Ramos (cell line): ENCODE results near the gene RASEF.
"Not testable (repeated sequence)": the region's sequence is repeated elsewhere in the genome, so short reads cannot be mapped to it uniquely, and the experiment has no call there.

Source experiments
- in situ Hi-C: fragments of 300-500 bp; cut with MboI; formaldehyde crosslinking; loops from one replicate; pipeline ENCODE4 v1.14.3; 2022; ENCODE audit warnings: low sequenced_read_pairs; ENCODE audit not compliant: unreplicated experiment

The RASEF gene

DNA sequence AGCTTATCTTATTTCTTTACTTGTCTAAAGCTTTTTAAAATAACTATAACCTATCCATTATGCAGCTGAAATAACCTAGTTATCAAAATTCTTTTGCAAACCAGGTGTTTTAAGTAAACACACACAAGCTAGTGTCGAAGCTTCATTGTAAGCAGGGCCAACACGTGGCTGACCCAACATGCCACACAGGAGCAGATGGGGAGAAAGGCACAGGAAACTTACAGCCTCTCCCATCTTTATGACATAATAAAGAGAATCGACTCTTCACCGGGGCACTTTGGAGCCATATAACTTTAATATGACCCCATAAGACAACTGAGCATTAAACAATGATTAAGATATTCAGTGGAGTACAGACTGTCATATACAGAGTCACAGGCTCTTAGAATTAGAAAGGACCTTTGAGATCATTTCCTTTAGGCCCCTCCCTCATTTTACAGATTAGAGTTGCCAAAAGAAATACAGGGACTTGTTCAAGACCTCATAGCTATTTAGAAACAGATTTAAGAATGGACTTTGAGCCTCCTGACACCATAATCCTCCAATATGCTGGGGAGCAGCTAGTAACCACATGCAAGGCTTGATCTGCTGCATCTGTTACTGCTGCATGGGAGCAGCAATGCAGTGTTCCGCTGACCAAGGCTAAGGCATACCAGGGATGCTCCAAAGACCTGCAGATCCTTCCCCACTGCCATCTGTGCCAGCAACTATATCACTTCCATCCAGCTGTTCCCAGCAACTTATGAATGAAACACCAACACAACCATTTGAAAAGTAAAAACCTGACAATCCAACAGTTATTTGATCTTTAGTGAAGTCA, 75.4 kb downstream of the RASEF start:
- in situ Hi-C loops, result no loop called here

DNA sequence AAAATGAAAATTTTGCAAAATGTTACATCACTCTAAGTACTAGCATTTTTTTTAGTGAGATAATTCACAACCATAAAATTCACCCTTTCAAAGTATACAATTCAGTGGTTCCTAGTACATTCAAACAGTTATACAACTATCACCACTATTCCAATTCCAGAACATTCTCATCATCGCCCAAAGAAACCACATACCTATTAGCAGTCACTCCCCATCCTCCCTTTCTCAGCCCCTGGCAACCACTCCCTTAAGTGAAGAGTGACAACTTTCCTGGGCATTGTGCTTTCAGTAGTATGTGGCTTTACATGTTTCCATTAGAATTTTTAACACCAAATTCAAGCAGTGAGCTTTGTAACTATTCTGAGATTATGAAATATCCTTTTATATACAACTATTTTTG, 81.4 kb downstream of the RASEF start:
- in situ Hi-C loops, result no loop called here

DNA sequence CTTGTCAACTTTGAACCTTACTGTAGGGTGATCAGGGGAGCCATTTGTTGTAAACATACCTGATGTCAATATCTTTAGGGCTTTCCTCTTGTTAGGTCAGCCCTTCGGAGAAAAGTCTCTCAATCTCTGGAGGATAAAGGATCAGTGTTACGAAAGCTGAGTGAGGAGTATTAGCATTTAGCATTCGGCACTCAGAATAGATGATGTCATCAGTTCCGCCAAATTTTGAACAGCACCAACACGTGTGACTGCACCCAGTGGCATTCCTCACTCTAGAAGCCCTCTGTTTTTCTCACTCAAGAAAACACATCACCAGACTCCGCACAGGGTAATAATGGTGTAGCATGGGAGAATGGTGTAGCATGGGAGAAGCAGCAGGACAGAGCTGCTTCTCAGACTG, 87.8 kb downstream of the RASEF start:
- in situ Hi-C loops, result no loop called here

DNA sequence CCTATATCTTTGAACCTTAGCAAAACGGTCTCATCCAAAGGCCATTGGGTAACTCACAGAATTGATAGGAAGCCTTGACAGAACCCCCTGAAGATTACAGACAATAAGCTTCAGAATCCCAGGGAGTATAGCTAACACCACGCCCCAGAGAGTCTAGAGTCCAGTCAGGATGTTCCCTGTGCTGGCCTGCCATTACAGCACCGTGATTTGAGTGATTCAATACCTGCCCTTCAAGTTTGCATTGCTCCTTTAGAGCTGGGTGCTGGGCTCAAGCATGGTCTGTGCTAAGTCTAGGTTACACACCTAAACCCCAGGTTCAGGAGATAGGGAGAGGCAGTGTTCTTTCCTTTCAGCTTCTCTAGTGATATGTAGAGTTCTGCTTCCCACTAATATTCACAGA, 90.5 kb downstream of the RASEF start:
- in situ Hi-C loops, result no loop called here

DNA sequence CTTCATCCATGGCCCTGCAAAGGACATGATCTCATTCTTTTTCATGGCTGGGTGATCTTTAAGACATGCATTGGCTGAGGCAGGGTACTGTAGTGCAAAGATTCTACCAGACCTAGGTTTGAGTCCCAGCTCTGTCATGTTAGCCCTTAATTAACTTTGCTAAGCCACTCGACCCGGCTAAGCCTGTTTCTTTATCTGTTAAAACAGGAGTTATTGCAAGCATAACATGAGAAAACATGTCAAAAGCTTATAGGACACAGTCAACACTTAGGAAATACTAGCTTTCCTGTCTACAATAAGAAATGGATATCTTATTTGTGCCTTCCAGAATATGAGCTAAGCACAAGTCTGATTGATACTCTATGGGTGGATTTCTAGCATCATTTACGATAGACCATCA, 92.6 kb downstream of the RASEF start:
- in situ Hi-C loops, result no loop called here

DNA sequence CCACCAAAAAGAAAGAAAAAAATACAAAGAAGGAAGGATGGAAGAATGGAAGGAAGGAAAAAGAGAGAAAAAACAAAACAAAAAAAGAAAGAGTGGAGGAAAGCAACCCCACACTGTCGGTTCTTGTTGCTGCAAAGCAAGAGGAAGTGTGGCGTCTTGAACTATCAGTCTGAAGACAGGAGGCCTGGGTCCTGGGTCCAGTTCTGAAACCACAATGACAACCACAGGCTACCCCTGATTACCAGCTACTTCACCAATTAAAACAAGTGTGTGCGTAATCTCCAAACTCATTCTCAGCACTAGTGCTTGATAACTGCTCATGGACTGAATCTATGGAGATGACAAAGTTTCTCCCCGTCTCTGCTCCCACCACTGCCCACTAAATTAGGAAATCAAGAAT, 93.7 kb downstream of the RASEF start:
- in situ Hi-C loops, result no loop called here

DNA sequence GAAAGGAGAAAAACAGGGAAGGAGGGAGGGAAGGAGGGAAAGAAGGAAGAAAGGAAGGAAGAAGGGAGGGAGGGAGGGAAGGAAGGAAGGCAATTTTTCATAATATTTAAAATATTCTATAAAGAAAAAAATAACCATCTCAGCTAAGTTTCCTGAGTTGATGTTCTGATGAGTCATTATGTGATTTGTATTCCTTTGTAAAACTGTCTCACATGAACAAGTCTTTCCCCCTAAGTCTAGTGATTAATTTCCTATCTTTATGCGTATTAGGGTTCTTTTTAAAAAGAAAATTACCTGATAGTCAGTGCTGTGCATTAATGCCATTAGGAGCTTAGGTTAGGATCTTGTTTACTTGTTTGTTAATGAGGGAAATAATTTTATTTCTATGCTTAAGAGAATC, 94.1 kb downstream of the RASEF start:
- in situ Hi-C loops, result no loop called here

DNA sequence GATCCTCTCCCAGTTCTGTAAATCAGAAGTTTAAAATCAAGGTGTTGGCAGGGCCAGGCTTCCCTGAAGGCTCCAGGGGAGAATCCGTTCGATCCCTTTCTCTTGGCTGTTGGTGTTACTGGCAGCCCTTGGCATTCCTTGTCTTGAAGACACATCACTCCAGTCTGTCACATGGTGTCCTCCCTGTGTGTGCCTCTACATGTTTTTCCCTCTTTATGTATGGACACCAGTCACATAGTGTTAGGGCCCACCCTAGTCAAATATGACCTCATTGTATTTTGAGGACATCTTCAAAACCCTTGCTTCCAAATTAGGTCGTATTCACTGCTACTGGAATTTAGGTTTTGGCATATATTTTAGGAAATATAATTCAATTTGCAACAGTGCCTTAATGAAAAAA, 94.6 kb downstream of the RASEF start:
- in situ Hi-C loops, result no loop called here

DNA sequence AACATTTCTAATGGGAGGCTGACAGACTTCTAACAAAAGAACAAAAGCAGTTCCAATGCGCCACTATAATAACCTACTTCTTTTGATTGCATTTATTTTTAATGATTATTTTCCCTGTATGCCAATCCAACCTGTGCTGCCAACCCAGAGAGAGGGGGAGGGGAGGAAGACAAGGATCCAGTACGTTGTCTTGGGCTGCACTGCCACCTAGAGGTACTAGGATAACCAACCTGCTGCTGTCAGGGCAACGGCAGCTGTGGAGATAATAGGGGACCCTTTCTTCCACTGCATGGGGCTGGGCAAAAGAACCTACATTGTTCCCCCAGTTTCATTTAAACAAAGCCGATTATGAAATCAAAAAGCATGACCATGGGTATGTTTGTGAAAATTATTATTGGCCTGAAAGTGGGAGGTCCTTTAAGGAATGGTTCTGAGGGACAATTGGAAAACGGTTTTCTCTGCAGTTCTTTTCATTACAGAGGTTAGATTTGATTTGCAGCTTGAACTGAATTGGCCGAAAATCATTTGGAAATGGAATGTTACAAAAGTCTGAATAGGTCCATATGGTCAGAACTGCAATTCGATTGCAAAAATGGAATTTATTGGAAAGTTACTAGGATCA, 101.3 kb downstream of the RASEF start:
- in situ Hi-C loops, result no loop called here

DNA sequence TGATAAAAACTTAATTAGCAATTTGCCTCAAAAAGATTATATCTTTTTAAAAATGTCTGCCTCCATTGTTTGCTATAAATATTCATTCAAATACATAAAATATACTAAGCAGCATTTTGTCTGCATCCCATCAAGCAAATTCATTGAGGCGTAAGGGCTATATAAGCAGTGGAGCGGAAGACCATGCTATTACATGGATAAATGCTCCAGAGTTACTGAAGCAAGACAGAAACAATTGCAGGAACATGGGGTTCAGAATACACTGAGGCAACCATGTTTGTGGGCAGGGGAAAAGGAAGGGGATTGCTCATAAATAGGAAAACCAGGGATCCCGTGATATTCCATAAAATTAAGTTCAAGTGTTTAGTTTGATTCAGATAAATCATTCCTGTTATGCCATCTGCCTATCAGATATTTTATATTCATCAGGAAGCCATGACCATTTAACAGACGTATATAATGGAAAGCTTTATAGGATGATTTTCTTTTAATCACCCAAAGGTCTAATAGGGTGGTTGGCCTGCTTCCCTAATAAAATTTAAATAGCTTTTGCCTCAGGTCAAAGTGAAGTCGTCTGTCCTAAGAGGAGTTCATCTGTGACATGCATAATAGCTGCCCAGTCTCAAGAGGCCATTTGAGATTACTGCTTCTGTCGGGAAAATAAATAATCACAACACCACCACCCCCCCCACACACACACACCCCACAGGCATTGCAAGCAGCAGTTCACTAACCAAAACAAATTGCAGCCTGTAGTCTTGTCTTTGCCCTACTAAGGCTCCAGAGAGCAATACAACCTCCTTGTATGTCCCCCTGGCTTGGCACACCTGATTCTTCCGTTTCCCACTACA, 105.2 kb downstream of the RASEF start:
- in situ Hi-C loops, result no loop called here

DNA sequence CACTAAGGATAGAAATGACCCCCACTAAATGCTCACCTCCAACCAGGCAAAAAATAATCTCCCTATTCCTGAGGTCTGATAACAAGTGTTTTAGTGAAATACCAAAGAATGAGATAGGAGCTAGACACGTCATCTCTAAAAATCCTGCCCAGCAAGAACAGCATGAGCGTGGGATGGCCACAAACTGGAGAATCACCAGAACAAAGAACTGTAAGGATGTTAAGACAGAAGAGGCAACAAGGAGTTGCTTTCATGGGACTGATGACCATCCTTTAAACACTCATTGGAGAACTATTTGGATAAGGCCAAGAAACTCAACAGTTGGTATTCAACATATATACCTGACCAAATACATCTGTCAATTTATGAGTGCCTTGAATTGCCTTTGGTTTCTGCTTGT, 113.7 kb downstream of the RASEF start:
- in situ Hi-C loops, result no loop called here

DNA sequence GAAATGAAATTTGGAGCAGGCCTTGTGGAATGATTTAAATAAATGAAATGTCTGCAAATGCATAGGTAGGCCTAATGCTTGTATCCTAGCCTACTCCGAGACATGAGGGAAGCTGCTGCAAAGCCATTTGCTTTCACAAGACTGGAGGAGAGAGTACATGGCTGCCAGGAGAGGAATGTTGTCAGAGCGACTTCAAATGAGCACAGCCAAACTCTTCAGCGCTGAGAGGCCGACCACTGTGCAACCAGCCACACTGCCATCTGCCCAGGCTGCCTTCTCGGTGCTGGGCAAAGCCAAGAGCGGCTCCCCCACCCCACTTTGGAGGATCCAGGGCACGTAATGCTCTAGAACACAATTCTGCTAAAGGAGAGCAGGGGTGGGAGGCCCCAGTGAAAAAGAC, 122.6 kb downstream of the RASEF start:
- in situ Hi-C loops, result no loop called here

DNA sequence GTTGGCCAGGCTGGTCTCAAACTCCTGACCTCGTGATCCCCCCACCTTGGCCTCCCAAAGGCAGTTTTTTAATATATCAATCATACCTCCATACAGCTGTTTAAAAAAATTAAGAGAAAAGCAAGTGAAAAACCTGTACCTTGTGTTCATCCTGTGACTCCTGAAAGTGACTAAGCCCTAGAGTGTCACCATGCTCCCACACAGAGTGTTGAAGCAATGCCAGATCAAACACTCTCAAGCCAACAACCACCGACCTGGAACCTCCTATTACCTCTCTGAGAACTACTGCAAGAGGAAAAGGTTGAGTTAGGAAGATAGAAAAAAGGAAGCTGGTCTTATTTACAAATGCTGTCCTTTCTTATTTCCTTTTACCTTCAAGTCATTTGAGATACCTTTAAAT, 123.5 kb downstream of the RASEF start:
- in situ Hi-C loops, result no loop called here

DNA sequence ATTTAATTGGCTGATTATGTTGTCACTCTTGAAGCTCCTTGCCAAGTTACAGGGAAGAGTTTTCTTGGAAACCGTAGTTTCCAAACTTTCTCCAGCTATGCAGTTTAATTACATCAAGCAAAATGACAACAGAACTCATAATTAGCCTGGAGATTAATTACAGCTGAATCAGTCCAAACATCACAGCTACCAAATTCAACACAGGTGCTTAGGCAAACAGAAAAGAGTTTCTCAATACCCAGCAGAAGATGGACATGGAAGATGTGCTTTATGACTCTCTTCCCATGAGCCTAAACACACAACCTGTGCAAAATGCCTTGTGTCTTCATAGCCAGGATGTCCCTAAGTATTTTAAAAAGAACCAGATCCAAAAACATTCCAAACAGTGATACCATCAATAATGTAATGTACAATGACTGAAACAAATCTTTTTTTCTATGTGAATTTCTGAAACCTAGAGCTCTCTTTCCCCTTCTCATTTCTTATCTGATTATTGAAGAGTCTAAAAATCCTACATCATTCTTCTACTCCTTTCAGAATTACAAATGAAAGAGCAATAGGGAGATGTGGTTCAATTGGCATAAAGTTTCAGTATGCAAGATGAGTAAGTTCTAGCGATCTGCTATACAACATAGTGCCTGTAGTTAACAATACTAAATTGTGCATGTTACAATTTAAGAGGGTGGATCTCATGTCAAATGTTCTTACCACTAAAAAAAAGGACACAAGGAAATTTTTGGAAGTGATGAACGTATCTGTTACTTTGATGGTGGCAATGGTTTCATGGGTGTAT, 124.3 kb downstream of the RASEF start:
- in situ Hi-C loops, result no loop called here

DNA sequence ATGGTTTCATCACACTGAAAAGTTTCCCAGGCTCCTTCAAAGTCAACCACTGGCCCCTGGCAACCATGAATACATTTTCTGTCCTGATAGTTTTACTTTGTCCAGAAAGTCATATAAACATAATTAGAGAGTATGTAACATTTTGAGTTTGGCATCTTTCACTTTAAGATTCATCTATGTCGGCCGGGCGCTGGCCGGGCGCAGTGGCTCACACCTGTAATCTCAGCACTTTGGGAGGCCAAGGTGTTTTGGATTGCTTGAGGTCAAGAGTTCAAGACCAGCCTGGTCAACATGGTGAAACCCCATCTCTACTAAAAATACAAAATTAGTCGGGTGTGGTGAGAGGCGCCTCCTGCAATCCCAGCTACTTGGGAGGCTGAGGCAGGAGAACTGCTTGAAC, 126.4 kb downstream of the RASEF start:
- in situ Hi-C loops, result not testable (repeated sequence)

DNA sequence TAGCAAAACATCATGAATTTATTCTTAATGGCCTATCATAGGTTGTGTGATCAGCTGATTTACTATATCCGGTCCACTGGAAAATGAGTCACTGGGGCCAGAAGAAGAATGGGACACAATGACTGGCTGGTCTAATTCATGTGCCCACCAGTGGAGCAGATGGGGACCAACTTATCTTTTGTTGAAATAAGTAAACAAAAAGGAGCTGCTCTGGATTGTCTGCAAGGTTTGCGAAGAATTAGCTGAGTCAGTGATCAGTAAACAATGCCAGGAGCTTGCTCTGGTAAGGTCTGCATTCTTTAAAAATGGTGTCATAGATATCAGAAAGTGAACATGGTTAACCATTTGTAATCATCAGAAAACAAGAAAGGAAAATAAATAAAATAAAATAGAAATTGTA, 128.0 kb downstream of the RASEF start:
- in situ Hi-C loops, result no loop called here

DNA sequence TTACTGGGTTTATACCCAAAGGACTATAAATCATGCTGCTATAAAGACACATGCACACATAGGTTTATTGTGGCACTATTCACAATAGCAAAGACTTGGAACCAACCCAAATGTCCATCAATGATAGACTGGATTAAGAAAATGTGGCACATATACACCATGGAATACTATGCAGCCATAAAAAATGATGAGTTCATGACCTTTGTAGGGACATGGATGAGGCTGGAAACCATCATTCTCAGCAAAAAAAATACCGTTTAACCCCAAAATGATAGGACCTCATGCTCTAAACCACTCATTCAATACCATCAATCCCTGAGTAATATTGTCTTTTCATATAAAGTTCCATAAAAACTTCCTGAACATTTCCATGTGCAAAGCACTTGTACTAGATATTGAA, 128.9 kb downstream of the RASEF start:
- in situ Hi-C loops, result not testable (repeated sequence)

DNA sequence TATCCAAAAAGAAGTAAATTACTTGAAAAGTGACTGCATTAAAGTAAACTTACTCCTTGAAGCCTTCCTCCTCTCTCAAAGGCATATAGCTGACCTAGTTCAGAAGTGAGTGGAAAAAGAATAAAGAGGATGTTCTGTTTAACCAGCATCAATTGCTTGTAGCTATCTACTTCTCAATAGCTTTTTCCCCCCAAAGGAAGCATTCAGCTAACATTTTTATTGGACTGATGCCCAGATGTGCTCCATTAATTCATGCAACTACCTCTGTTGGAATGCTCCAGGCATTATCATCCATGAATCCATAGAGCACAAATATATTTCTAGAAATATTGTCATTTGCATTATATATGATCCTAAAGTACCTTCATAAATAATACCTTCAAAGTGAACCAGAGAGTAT, 132.8 kb downstream of the RASEF start:
- in situ Hi-C loops, result no loop called here
